Measurements from ENCODE around the gene SUSD5. TPM values are rescaled to one million over a fixed set of nuclear protein-coding genes. Genes with fewer than 3 reads are reported as not detected.
A peak's percentile ranks its signal among the peaks of the same experiment; 100 is the strongest.

Gene SUSD5
- total RNA-seq, 4 donors from 2014 or later, result 1.1 to 4.4 (median 1.9) TPM

DNA sequence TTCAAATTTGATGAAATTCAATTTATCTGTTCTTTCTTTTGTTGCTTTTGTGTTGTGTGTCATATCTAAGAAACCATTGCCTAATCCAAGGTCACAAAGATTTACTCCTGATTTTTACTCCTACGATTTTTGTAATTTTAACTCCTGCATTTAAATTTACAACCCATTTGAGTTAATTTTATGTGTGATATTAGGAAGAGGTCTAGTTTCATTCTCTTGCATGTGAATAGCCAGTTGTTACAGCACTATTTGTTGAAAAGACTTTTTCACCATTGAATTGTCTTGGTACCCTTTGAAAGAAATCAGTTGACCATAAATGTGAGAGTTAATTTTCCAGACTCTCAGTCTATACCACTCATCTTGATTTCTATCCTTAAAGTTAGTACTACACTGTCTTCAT is 80.9 kb downstream of the SUSD5 start:
- WGBS, 2 donors, result 81 to 91% methylated on average over 1 of the region's 1 CpG
- TF ChIP-seq POLR2A (IDR thresholded peaks at IDR 0.05) (no peak), CTCF (IDR thresholded peaks at IDR 0.05) (no peak)
- DNase-seq (ENCODE audit: low spot score in 2 of 2), result no peak
- H3K4me3 ChIP-seq (ENCODE audit: low read depth, poor library complexity, severe bottlenecking), result no peak overlapping the region
- intact Hi-C loops (cut with DNase I; ENCODE audit: low total_unique reads), result no loop called here

GRCh38 chr3:33134026-33134625 is 84.5 kb downstream of the SUSD5 start:
- intact Hi-C loops (cut with DNase I; ENCODE audit: low total_unique reads), result no loop called here
- DNase-seq (ENCODE audit: low spot score in 2 of 2), result peak in 1 of 2 donors; percentile 45
- WGBS, 2 donors, result 63 to 64% methylated on average over 4 of the region's 4 CpGs
- TF ChIP-seq POLR2A (IDR thresholded peaks at IDR 0.05) (no peak), CTCF (IDR thresholded peaks at IDR 0.05) (no peak)
- H3K4me3 ChIP-seq (ENCODE audit: low read depth, poor library complexity, severe bottlenecking), result no peak overlapping the region

DNA sequence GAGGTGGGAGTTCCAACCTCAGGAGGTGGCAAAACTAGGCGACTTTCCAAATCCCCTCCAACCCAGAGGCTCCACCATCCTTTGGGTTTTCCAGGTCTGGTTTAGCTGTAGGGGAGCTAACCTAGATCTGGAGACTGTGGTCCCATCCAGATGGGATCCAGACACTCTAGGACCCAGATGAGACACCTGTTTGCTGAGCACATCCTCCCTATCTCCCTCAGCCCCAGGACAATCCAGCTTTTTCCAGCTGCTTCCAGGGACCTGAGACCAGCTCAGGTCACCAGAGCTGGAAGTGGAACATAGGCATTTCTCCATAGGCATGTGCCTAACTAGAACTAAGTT is 86.6 kb downstream of the SUSD5 start:
- TF ChIP-seq CTCF (IDR thresholded peaks at IDR 0.05), result no peak
- no peak for TF ChIP-seq POLR2A (IDR thresholded peaks at IDR 0.05)
- DNase-seq (ENCODE audit: low spot score in 2 of 2), result peak in 1 of 2 donors; percentile 20
- no peak overlapping the region for H3K4me3 ChIP-seq (ENCODE audit: low read depth, poor library complexity, severe bottlenecking)
- intact Hi-C loops (cut with DNase I; ENCODE audit: low total_unique reads), result no loop called here
- 80 to 100% methylated on average over 1 of the region's 1 CpG for WGBS, 2 donors

DNA sequence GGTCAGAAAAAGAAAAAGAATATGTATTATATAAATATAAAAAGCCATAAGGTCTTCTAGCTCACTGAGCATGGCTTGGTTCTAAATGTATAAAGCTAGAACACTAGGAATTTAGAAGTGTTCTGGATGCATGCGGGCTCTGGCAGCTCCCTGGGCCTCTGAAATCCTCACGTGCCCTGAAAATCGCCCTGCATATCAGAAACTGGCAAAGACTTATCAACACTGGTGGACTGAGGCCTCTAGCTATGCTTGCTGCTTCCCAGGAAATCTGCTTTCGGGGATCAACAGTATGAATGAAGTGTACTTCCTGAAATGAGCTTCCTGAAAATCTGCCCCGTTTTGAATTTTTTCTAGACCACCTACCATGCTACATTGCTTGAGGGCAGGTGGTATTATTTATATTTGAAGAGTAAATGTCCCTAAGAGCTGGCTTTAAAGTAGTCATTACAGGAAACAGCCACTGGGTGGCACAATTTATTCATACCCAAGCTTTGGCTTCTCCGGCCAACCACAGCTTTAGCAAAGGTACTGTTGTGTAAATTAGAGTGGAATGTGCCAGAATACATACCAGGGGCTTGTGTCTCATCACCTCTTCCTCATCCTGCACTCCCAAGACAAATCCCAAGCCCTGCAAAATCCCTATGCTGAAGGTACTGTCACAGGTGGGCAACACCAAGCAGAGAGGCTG is 87.1 kb downstream of the SUSD5 start:
- no peak for TF ChIP-seq POLR2A (IDR thresholded peaks at IDR 0.05)
- no peak for TF ChIP-seq CTCF (IDR thresholded peaks at IDR 0.05)
- peak; percentile 54 to 56 for DNase-seq (ENCODE audit: low spot score in 2 of 2)
- intact Hi-C loops (cut with DNase I; ENCODE audit: low total_unique reads), result no loop called here
- WGBS, 2 donors, result 21 to 22% methylated on average over 6 of the region's 6 CpGs
- H3K4me3 ChIP-seq (ENCODE audit: low read depth, poor library complexity, severe bottlenecking), result no peak overlapping the region

DNA sequence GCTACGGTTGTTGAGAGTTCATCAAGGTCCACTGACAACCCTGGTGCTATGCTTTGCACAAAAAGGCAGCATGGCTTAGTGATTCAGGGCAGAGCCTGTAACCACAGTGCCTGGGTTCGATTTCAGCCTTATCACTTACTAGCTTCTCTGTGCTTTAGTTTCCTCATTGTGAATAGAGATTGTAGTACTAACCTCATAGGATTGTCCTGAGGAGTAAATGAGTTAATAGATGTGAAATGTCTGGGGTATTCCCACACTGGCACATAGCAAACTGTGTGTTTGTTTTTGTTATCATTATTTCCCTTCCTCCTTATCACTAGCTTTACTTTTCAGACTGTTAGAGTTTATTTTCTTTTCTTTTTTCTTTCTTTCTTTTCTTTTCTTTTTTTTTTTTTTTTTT is 88.5 kb downstream of the SUSD5 start:
- intact Hi-C loops (cut with DNase I; ENCODE audit: low total_unique reads), result no loop called here
- no peak for TF ChIP-seq CTCF (IDR thresholded peaks at IDR 0.05)
- no peak for TF ChIP-seq POLR2A (IDR thresholded peaks at IDR 0.05)
- WGBS, 2 donors, result 83 to 89% methylated on average over 2 of the region's 2 CpGs
- no peak for DNase-seq (ENCODE audit: low spot score in 2 of 2)
- no peak overlapping the region for H3K4me3 ChIP-seq (ENCODE audit: low read depth, poor library complexity, severe bottlenecking)
